Neural cell (in vitro differentiated cells): ENCODE results near the gene SHBG. TPM values are rescaled to one million over a fixed set of nuclear protein-coding genes. Genes with fewer than 3 reads are reported as not detected.

Source experiments
- H2AFZ ChIP-seq: fragments of 200-600, 300-800 bp; sonication (generic), shearing (Covaris generic); 2 replicates; pipeline ENCODE4 v1.6.0; 2014; ENCODE audit warnings: low read depth, mild to moderate bottlenecking, antibody characterized with exemption, low read length, moderate library complexity
- H3F3A ChIP-seq: fragments of 200-600 bp; shearing (Covaris generic); 2 replicates; pipeline ENCODE4 v1.6.1; 2016; ENCODE audit warnings: mild to moderate bottlenecking, moderate library complexity, mixed read lengths, antibody characterized with exemption, low read length; ENCODE audit not compliant: insufficient read depth, poor library complexity, severe bottlenecking
- H3K27ac ChIP-seq: fragments of 200-600, 300-800 bp; sonication (generic), shearing (Covaris generic); 2 replicates; pipeline ENCODE4 v1.5.1; 2014; ENCODE audit warnings: mild to moderate bottlenecking, low read length, moderate library complexity
- H3K27me3 ChIP-seq: fragments of 300-800, 200-600 bp; sonication (generic), shearing (Covaris generic); 2 replicates; pipeline ENCODE4 v1.6.0; 2014; ENCODE audit warnings: mild to moderate bottlenecking, low read depth, low read length, moderate library complexity; ENCODE audit not compliant: insufficient read depth
- H3K36me3 ChIP-seq: fragments of 300-800, 200-600 bp; sonication (generic), shearing (Covaris generic); 2 replicates; pipeline ENCODE4 v1.5.1; 2014; ENCODE audit warnings: mild to moderate bottlenecking, antibody characterized with exemption, low read length, moderate library complexity; ENCODE audit not compliant: insufficient read depth
- H3K4me2 ChIP-seq: fragments of 300-800, 200-600 bp; sonication (generic), shearing (Covaris generic); 2 replicates; pipeline ENCODE4 v1.6.0; 2014; ENCODE audit warnings: mild to moderate bottlenecking, low read length
- H3K4me3 ChIP-seq: fragments of 300-800, 200-600 bp; sonication (generic), shearing (Covaris generic); 2 replicates; pipeline ENCODE4 v1.5.1; 2014; ENCODE audit warnings: mild to moderate bottlenecking, low read length, moderate library complexity
- H3K79me2 ChIP-seq: fragments of 200-600 bp; shearing (Covaris generic); replicated peaks from 2 replicates; pipeline ENCODE4 v1.6.0; 2014; ENCODE audit warnings: mild to moderate bottlenecking, low read length, moderate library complexity; ENCODE audit not compliant: insufficient read depth
- H3K9ac ChIP-seq: fragments of 300-800, 200-600 bp; sonication (generic), shearing (Covaris generic); 2 replicates; pipeline ENCODE4 v1.6.1; 2016; ENCODE audit warnings: mild to moderate bottlenecking, low read length, mixed read lengths
- H3K9me2 ChIP-seq: fragments of 200-600 bp; shearing (Covaris generic); 2 replicates; pipeline ENCODE4 v1.6.1; 2016; ENCODE audit warnings: mild to moderate bottlenecking, low read length, mixed read lengths; ENCODE audit not compliant: insufficient read depth
- H3K9me3 ChIP-seq: fragments of 200-600, 300-800 bp; sonication (generic), shearing (Covaris generic); 2 replicates; pipeline ENCODE4 v1.6.1; 2016; ENCODE audit warnings: mild to moderate bottlenecking, mixed run types, low read length, moderate library complexity, mixed read lengths
- H4K20me1 ChIP-seq: fragments of 200-600 bp; shearing (Covaris generic); 2 replicates; pipeline ENCODE4 v1.6.1; 2016; ENCODE audit warnings: mild to moderate bottlenecking, mixed run types; ENCODE audit not compliant: insufficient read depth
- CTCF ChIP-seq: fragments of 450-650 bp; IDR thresholded peaks from 2 replicates; pipeline ENCODE4 v1.5.1; 2014; ENCODE audit warnings: antibody characterized with exemption, mild to moderate bottlenecking, moderate library complexity; ENCODE audit not compliant: poor library complexity, severe bottlenecking
- EP300 ChIP-seq: fragments of 450-650 bp; conservative IDR thresholded peaks from 2 replicates; pipeline ENCODE4 v1.6.1; 2014; ENCODE audit warnings: antibody characterized with exemption, mild to moderate bottlenecking, moderate library complexity; ENCODE audit not compliant: poor library complexity, severe bottlenecking
- EZH2 ChIP-seq: fragments of 200-600, 300-800 bp; shearing (Covaris generic), sonication (generic); IDR thresholded peaks from 2 replicates; pipeline ENCODE4 v1.6.1; 2014; ENCODE audit warnings: antibody characterized with exemption, low read length, borderline replicate concordance, mild to moderate bottlenecking; ENCODE audit not compliant: insufficient read depth, poor library complexity, severe bottlenecking
- MXI1 ChIP-seq: fragments of 450-650 bp; conservative IDR thresholded peaks from 2 replicates; pipeline ENCODE4 v1.6.1; 2014; ENCODE audit warnings: antibody characterized with exemption, mild to moderate bottlenecking; ENCODE audit not compliant: poor library complexity, severe bottlenecking
- POLR2AphosphoS5 ChIP-seq: IDR thresholded peaks from 2 replicates; pipeline ENCODE4 v1.6.1; 2012
- RAD21 ChIP-seq: fragments of 450-650 bp; conservative IDR thresholded peaks from 2 replicates; pipeline ENCODE4 v1.6.1; 2014; ENCODE audit warnings: antibody characterized with exemption, mild to moderate bottlenecking, moderate library complexity
- REST ChIP-seq: IDR thresholded peaks from 2 replicates; pipeline ENCODE4 v1.6.1; 2012; ENCODE audit warnings: borderline replicate concordance
- SMC3 ChIP-seq: fragments of 450-650 bp; conservative IDR thresholded peaks from 2 replicates; pipeline ENCODE4 v1.6.1; 2014; ENCODE audit warnings: antibody characterized with exemption, mild to moderate bottlenecking, moderate library complexity; ENCODE audit not compliant: poor library complexity
- TAF1 ChIP-seq: IDR thresholded peaks from 2 replicates; pipeline ENCODE4 v1.6.1; 2012; ENCODE audit warnings: low read depth
- polyA plus RNA-seq: library from polyadenylated mRNA; depleted of rRNA; stranded (reverse); fragments of >200 nt; gene quantifications from 2 replicates; pipeline ENCODE4 v1.2.3, GENCODE V29; 2014

SHBG gene
- polyA plus RNA-seq, 1 donor from 2014 or later: 0.90 TPM

- H2AFZ ChIP-seq: no peak overlapping the region
- TF ChIP-seq CTCF (no peak), EP300 (no peak), MXI1 (no peak), TAF1 (no peak), REST (no peak), RAD21 (no peak), SMC3 (no peak), EZH2 (no peak), POLR2AphosphoS5 (no peak)
- no peaks in the 10 kb centered on the region for H3K27me3 ChIP-seq
These were observed 14.8 kb downstream of the SHBG start for GRCh38 chr17:7644775-7645174.

GRCh38 chr17:7646457-7646856 lies 16.5 kb downstream of the SHBG start:
- Histone ChIP-seq H3K4me2 (no peak overlapping the region), H3K4me3 (no peak overlapping the region), H3K27me3 (no peaks in the 10 kb centered on the region), H3K79me2 (peaks cover 4% of the 10 kb centered on the region), H2AFZ (no peak overlapping the region), H3K9me2 (no peaks in the 10 kb centered on the region), H3K27ac (no peak overlapping the region), H3F3A (no peaks in the 10 kb centered on the region), H3K9me3 (no peaks in the 10 kb centered on the region), H4K20me1 (no peaks in the 10 kb centered on the region), H3K36me3 (no peaks in the 10 kb centered on the region), H3K9ac (no peak overlapping the region)
- TF ChIP-seq REST (no peak), TAF1 (no peak), EZH2 (no peak), SMC3 (no peak), POLR2AphosphoS5 (no peak), CTCF (no peak), EP300 (no peak), RAD21 (no peak), MXI1 (no peak)

More at GRCh38 chr17:7644775-7645174, 14.8 kb downstream of the SHBG start:
- H3K36me3 ChIP-seq: no peaks in the 10 kb centered on the region
- H3K4me3 ChIP-seq: no peak overlapping the region
- no peaks in the 10 kb centered on the region for H3F3A ChIP-seq
- no peak overlapping the region for H3K4me2 ChIP-seq
- H3K9me3 ChIP-seq: no peaks in the 10 kb centered on the region
- H3K27ac ChIP-seq: no peak overlapping the region
- no peaks in the 10 kb centered on the region for H3K9me2 ChIP-seq
- no peaks in the 10 kb centered on the region for H3K79me2 ChIP-seq
- no peaks in the 10 kb centered on the region for H4K20me1 ChIP-seq
- no peak overlapping the region for H3K9ac ChIP-seq
